HUES6 (cell line): ENCODE results near the gene KCNJ14.
"Not testable (repeated sequence)": the region's sequence is repeated elsewhere in the genome, so short reads cannot be mapped to it uniquely, and the experiment has no call there.

Source experiments
- H3K27ac ChIP-seq: 2 replicates; pipeline ENCODE4 v1.7.0; 2013; ENCODE audit warnings: low read depth, mild to moderate bottlenecking, low read length, inconsistent platforms
- H3K27me3 ChIP-seq: 2 replicates; pipeline ENCODE4 v1.6.1; 2013; ENCODE audit warnings: low read length; ENCODE audit not compliant: control insufficient read depth, insufficient read depth
- H3K36me3 ChIP-seq: 2 replicates; pipeline ENCODE4 v1.6.1; 2013; ENCODE audit warnings: low read length; ENCODE audit not compliant: control insufficient read depth, insufficient read depth
- H3K4me1 ChIP-seq: 2 replicates; pipeline ENCODE4 v1.6.1; 2013; ENCODE audit warnings: low read length; ENCODE audit not compliant: control insufficient read depth, insufficient read depth
- H3K4me3 ChIP-seq: 2 replicates; pipeline ENCODE4 v1.5.1; 2013; ENCODE audit warnings: low read depth, low read length
- H3K9ac ChIP-seq: one replicate; pipeline ENCODE4 v1.6.1; 2013; ENCODE audit warnings: mild to moderate bottlenecking, low read length
- H3K9me3 ChIP-seq: 2 replicates; pipeline ENCODE4 v1.6.1; 2013; ENCODE audit warnings: low read depth, low read length; ENCODE audit not compliant: control insufficient read depth, insufficient read depth

Gene KCNJ14

DNA sequence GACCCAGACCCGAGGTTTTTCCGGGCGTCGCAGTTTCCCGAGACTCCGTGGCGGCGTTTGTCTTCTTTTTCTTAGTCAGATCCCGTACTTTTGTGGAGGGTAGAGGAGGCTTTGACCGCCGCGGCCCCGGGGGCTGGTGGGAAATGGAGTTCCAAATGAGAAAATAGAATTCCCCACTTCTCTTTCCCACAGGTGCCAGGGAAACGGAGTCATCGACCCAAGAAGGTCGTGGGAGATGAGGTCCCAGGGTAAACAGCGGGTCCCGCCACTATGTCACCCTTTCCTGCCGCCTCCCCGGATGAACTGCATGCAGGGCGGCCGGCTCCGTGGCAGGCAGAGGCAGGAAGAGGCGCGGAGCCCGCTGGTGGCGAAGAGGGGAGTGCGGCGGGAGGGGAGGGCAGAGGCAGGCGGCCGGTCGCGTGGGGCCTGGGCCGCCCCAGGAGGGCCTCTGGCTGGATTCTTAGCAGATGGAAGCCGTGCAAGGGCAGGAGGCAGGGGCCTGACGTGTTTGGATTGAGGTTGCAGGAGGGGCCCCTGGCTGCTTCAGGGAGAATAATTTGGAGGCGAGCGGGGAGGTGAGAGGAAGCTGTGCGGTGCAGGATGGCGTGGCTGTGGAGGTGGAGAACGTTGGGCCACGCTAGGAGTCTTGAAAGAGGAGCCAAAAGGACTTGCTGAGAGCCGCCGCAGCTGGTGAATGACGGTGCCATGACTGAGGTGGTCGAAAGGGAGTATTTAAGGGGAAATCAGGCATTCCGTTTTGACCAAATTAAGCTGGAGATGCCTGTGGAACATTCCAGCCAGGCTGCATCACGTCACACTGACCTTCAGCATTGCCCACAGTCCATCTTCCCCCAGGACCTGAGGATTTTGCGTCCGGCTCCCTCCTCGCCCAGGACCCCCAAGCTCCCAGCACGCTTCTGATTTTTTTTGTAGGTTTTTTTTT lies 25.5 kb downstream of the KCNJ14 start:
- Histone ChIP-seq H3K4me1 (peaks cover 5% of the 10 kb centered on the region), H3K36me3 (peaks cover 30% of the 10 kb centered on the region), H3K9ac (peak overlapping the region; percentile 61), H3K4me3 (peak overlapping the region; percentile 79), H3K27me3 (no peaks in the 10 kb centered on the region), H3K9me3 (no peaks in the 10 kb centered on the region), H3K27ac (0 out of 2 replicates have a peak overlapping the region, but pooled peaks have one; percentile 18)

DNA sequence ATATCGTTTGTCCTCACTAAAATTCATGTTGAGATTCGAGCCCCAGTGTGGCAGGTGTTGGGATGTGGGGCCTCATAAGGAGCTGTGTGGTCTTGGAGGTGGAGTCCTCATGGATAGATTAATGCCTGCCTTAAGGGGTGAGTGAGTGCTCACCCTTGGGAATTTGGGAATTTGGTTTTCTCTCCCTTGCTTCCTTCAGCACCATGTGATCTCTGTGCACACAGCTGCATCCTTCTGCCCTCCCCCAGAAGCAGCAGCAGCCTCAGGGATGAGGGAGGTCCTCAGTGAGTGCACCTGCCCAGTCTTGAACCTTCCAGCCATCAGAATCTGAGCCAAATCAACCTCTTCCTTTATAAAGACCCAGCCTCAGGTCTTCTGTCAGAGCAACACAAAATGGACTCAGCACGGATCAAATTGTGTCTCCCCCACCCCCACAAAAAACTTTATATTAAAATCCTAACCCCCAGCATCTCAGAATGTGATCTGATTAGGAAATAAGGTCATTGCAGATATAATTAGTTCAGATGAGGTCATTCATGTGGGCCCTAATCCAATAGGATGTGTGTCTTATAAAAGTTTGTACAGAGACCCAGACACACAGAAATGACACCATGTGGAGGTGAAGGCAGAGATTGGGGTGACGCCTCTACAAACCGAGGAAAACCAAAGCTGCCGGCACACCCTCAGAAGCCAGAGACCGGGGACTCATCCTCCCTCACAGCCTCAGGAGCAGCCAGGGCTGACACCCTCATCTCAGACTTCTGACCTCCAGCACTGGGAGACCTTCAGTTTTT lies 26.7 kb downstream of the KCNJ14 start:
- Histone ChIP-seq H3K27ac (no peak overlapping the region), H3K9me3 (no peaks in the 10 kb centered on the region), H3K9ac (no peak overlapping the region), H3K36me3 (peaks cover 20% of the 10 kb centered on the region), H3K4me3 (no peak overlapping the region), H3K27me3 (no peaks in the 10 kb centered on the region), H3K4me1 (peaks cover 5% of the 10 kb centered on the region)

GRCh38 chr19:48483301-48483700 lies 27.9 kb downstream of the KCNJ14 start:
- Histone ChIP-seq H3K4me3 (no peak overlapping the region), H3K9ac (no peak overlapping the region), H3K27ac (no peak overlapping the region), H3K4me1 (peaks cover 5% of the 10 kb centered on the region), H3K27me3 (no peaks in the 10 kb centered on the region), H3K36me3 (peaks cover 8% of the 10 kb centered on the region), H3K9me3 (no peaks in the 10 kb centered on the region)

GRCh38 chr19:48484247-48484893 lies 29.0 kb downstream of the KCNJ14 start:
- no peak overlapping the region for H3K27ac ChIP-seq

GRCh38 chr19:48484931-48485612 lies 29.7 kb downstream of the KCNJ14 start:
- Histone ChIP-seq H3K4me1 (peaks cover 5% of the 10 kb centered on the region; the same call in 1 of the 2 replicates), H3K9ac (no peak overlapping the region), H3K27me3 (no peaks in the 10 kb centered on the region), H3K36me3 (no peaks in the 10 kb centered on the region), H3K9me3 (no peaks in the 10 kb centered on the region), H3K4me3 (no peak overlapping the region), H3K27ac (no peak overlapping the region)

More at GRCh38 chr19:48484247-48484893, 29.0 kb downstream of the KCNJ14 start:
- Histone ChIP-seq H3K36me3 (peaks cover under 1% of the 10 kb centered on the region; the same call in 1 of the 2 replicates), H3K27me3 (no peaks in the 10 kb centered on the region), H3K4me3 (no peak overlapping the region), H3K4me1 (peaks cover 5% of the 10 kb centered on the region; the same call in 1 of the 2 replicates), H3K9ac (no peak overlapping the region), H3K9me3 (no peaks in the 10 kb centered on the region)

GRCh38 chr19:48486706-48487105 lies 31.3 kb downstream of the KCNJ14 start:
- peaks cover 10% of the 10 kb centered on the region for H3K4me1 ChIP-seq
- H3K27ac ChIP-seq, H3K9ac ChIP-seq: not testable (repeated sequence)

DNA sequence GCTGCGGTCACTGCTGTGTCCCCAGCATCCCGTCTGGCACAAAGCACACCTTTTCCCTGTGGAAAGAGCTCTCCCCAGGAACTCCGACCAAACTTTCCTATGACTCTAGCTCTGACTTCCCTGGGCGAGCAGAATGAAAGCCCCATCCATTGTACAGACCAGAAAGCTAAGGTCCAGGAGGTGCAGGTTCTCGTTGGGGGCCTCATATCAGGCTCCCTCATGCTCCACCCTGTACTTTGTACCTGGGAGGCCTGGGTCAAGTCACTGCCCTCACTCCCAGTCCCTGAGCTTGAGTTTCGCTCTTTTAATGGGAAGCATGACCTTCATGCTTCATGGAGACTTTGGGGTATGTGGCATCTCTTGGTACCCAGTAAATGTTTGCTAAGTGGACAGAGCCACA lies 32.2 kb downstream of the KCNJ14 start:
- H3K27ac ChIP-seq = no peak overlapping the region
- H3K9me3 ChIP-seq = no peaks in the 10 kb centered on the region
- H3K4me3 ChIP-seq = no peak overlapping the region
- no peak overlapping the region for H3K9ac ChIP-seq
- peaks cover 18% of the 10 kb centered on the region for H3K4me1 ChIP-seq
- no peaks in the 10 kb centered on the region for H3K36me3 ChIP-seq
- peaks cover 4% of the 10 kb centered on the region; the same call in 1 of the 2 replicates for H3K27me3 ChIP-seq

More at GRCh38 chr19:48486706-48487105, 31.3 kb downstream of the KCNJ14 start:
- not testable (repeated sequence) for H3K9me3 ChIP-seq, H3K27me3 ChIP-seq, H3K36me3 ChIP-seq, H3K4me3 ChIP-seq

- Histone ChIP-seq H3K27me3 (peaks cover 4% of the 10 kb centered on the region; the same call in 1 of the 2 replicates), H3K36me3 (no peaks in the 10 kb centered on the region), H3K4me1 (peaks cover 18% of the 10 kb centered on the region), H3K9ac (no peak overlapping the region), H3K4me3 (no peak overlapping the region), H3K27ac (no peak overlapping the region), H3K9me3 (no peaks in the 10 kb centered on the region)
Measured at GRCh38 chr19:48487948-48488347, 32.6 kb downstream of the KCNJ14 start.

GRCh38 chr19:48488478-48488877 lies 33.1 kb downstream of the KCNJ14 start:
- H3K36me3 ChIP-seq, H3K9ac ChIP-seq, H3K4me3 ChIP-seq, H3K27ac ChIP-seq, H3K9me3 ChIP-seq, H3K27me3 ChIP-seq: not testable (repeated sequence)
- peaks cover 18% of the 10 kb centered on the region for H3K4me1 ChIP-seq

DNA sequence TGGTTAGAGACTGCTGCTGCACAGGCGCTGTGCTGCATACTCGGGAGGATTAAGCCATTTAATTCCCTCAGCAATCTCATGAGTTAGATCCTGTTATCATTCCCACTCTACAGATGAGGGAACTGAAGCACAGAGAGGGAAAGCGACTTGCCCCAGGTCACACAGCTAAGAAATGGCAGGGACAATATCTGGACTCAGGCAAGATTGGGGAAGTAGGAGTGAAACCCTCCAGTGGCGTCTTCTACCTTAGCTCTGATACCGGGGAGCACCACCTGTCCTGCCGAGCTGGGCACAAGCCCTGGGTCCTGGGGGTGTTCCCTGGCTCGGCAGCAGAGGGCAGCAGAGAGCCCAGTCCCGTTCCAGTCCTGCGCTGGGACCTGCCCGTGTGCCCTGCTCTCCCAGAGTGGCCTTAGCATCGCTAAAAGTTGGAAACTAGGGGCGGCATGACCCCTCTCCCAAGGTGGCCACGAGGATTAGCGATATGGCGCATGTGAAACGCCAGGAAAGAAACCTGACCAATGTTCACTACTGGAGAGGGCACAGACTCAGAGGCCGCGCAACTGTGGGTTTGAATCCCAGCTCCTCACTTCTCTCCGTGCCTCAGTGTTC lies 34.3 kb downstream of the KCNJ14 start:
- Histone ChIP-seq H3K27me3 (peaks cover 4% of the 10 kb centered on the region; the same call in 1 of the 2 replicates), H3K27ac (no peak overlapping the region), H3K4me1 (peaks cover 25% of the 10 kb centered on the region), H3K4me3 (no peak overlapping the region), H3K36me3 (no peaks in the 10 kb centered on the region), H3K9ac (no peak overlapping the region), H3K9me3 (no peaks in the 10 kb centered on the region)
